Esophagus muscularis mucosa (tissue), 4 donors: ENCODE data around the gene DEPDC1B.

Source experiments
- CTCF ChIP-seq, 3 experiments: fragments of 200-600 bp in 2 of 3; fragments of 450-650 bp in 1 of 3; sonication (generic) in 2 of 3; IDR thresholded peaks; one replicate each; pipeline ENCODE4 v1.5.1; 2017 to 2019; ENCODE audit warnings: antibody characterized with exemption in 3 of 3, mild to moderate bottlenecking in 2 of 3, moderate library complexity in 1 of 3
- EP300 ChIP-seq: sonication (generic); formaldehyde crosslinking; IDR thresholded peaks from one replicate; pipeline ENCODE4 v1.6.1; 2017; ENCODE audit warnings: antibody characterized with exemption
- POLR2A ChIP-seq: fragments of 450-650 bp; IDR thresholded peaks from one replicate; pipeline ENCODE4 v1.6.1; 2017; ENCODE audit warnings: antibody characterized with exemption, moderate library complexity, mild to moderate bottlenecking, low read depth
- POLR2AphosphoS5 ChIP-seq, 2 donors: sonication (generic); formaldehyde crosslinking; IDR thresholded peaks; one replicate each; pipeline ENCODE4 v1.6.1; 2017; ENCODE audit warnings: antibody characterized with exemption in 2 of 2

DNA sequence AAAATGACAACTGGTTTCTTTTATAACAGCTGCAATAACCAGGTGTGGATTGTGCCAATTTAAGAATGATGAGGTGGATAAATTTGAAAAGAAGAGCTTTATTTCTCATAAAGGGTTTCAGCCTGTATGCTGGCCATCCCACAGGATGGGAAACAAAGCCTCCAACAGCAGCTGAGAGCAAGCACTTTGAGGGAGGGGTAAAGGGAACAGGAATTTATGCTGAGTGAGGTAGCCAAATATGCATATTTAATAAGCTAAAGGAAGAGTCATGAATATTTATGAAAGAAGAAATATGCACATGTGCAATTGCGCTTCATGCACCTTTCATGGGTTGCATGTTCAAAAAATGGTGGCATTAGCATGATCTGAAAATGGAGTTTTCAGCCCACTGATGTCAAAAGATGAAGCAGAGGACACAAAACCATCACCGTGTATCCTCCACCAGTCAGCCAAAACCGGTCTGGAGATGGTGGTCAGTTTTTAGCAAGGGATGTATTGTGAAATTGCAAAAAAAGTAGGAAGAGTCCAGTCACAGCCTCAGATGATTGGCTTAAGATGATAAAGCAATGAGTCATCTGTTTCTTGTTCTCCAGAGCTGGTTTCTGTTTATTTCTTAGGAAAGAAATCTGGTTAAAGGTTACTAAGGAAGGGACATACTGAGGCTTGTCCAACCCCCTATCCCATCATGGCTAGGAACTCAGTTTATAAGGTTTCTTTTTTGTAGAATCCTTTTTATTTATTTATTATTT, 47.9 kb downstream of the DEPDC1B start:
- TF ChIP-seq POLR2A (no peak), CTCF (IDR thresholded peaks at IDR 0.05) (no peak), POLR2AphosphoS5 (IDR thresholded peaks at IDR 0.05) (no peak), EP300 (no peak)
